Choroid plexus epithelial cell (primary cell): Measurements from ENCODE around the gene FRMD4A.

Experiments used
- DNase-seq: peaks from one replicate; pipeline ENCODE4 v3.0.0-alpha.2; 2010; ENCODE audit warnings: low read depth
- H3K4me3 ChIP-seq: 2 replicates; pipeline ENCODE4 v1.5.1; 2011; ENCODE audit warnings: low read depth, mild to moderate bottlenecking, control low read depth, low read length, moderate library complexity
- CTCF ChIP-seq: conservative IDR thresholded peaks from 2 replicates; pipeline ENCODE4 v1.5.1; 2011; ENCODE audit warnings: low read depth, mild to moderate bottlenecking, control low read depth, inconsistent platforms, low read length, moderate library complexity

FRMD4A gene

GRCh38 chr10:14296065-14296709, 34.5 kb downstream of the FRMD4A start:
- TF ChIP-seq CTCF = no peak
- no peak overlapping the region for H3K4me3 ChIP-seq
- DNase-seq = peak; percentile 57

GRCh38 chr10:14294347-14295059, 36.2 kb downstream of the FRMD4A start:
- TF ChIP-seq CTCF = no peak
- no peak overlapping the region for H3K4me3 ChIP-seq
- no peak for DNase-seq

- no peak for TF ChIP-seq CTCF
- peak; percentile 3 for DNase-seq
- H3K4me3 ChIP-seq = no peak overlapping the region
Measured at GRCh38 chr10:14293526-14293925, 37.2 kb downstream of the FRMD4A start.

GRCh38 chr10:14291296-14291695, 39.4 kb downstream of the FRMD4A start:
- H3K4me3 ChIP-seq = no peak overlapping the region
- TF ChIP-seq CTCF = no peak
- no peak for DNase-seq

- H3K4me3 ChIP-seq = no peak overlapping the region
- TF ChIP-seq CTCF = no peak
- DNase-seq = no peak
Measured at GRCh38 chr10:14285941-14286560, 44.7 kb downstream of the FRMD4A start.

GRCh38 chr10:14282276-14282675, 48.4 kb downstream of the FRMD4A start:
- no peak overlapping the region for H3K4me3 ChIP-seq
- peak; percentile 7 for DNase-seq
- TF ChIP-seq CTCF = no peak

GRCh38 chr10:14278533-14278932, 52.2 kb downstream of the FRMD4A start:
- DNase-seq = no peak
- no peak for TF ChIP-seq CTCF
- H3K4me3 ChIP-seq = no peak overlapping the region
